Measurements from ENCODE around the gene SOS2.

GRCh38 chr14:50091240-50091913, 140.0 kb downstream of the SOS2 start:
- TF ChIP-seq CTCF (IDR thresholded peaks at IDR 0.05): no peak
- no peak for TF ChIP-seq POLR2A (IDR thresholded peaks at IDR 0.05)
